Skeletal muscle satellite cell (primary cell): ENCODE results near the gene PGS1.

ENCODE experiments used
- H3K27me3 ChIP-seq: 2 replicates; pipeline ENCODE4 v1.7.0; 2013; ENCODE audit warnings: low read length; ENCODE audit not compliant: control insufficient read depth, insufficient read depth
- H3K36me3 ChIP-seq: 2 replicates; pipeline ENCODE4 v1.7.0; 2013; ENCODE audit warnings: mild to moderate bottlenecking, control low read depth, low read length; ENCODE audit not compliant: insufficient read depth
- H3K4me1 ChIP-seq: 2 replicates; pipeline ENCODE4 v1.7.0; 2013; ENCODE audit warnings: low read length; ENCODE audit not compliant: control insufficient read depth, insufficient read depth
- H3K4me2 ChIP-seq: 2 replicates; pipeline ENCODE4 v1.7.0; 2013; ENCODE audit warnings: mild to moderate bottlenecking, low read length
- H3K4me3 ChIP-seq: 2 replicates; pipeline ENCODE4 v1.7.0; 2013; ENCODE audit warnings: low read length
- H3K9ac ChIP-seq: 2 replicates; pipeline ENCODE4 v1.7.0; 2013; ENCODE audit warnings: mild to moderate bottlenecking, low read depth, low read length, moderate library complexity
- H3K9me3 ChIP-seq: replicated peaks from 2 replicates; pipeline ENCODE4 v1.7.0; 2013; ENCODE audit warnings: mild to moderate bottlenecking, control low read depth, low read length

Gene PGS1

GRCh38 chr17:78341559-78342448 lies 36.6 kb upstream of the PGS1 start:
- H3K36me3 ChIP-seq = no peaks in the 10 kb centered on the region
- H3K4me2 ChIP-seq = peak overlapping the region; percentile 91
- no peaks in the 10 kb centered on the region for H3K9me3 ChIP-seq
- H3K9ac ChIP-seq = peak overlapping the region; percentile 85
- peaks cover 51% of the 10 kb centered on the region for H3K4me1 ChIP-seq
- H3K27me3 ChIP-seq = no peaks in the 10 kb centered on the region
- peak overlapping the region; percentile 69 for H3K4me3 ChIP-seq

GRCh38 chr17:78342449-78343186 lies 35.8 kb upstream of the PGS1 start:
- no peaks in the 10 kb centered on the region for H3K27me3 ChIP-seq
- H3K4me1 ChIP-seq = peaks cover 44% of the 10 kb centered on the region
- peak overlapping the region; percentile 69 for H3K4me3 ChIP-seq
- H3K9me3 ChIP-seq = no peaks in the 10 kb centered on the region
- peak overlapping the region; percentile 91 for H3K4me2 ChIP-seq
- H3K9ac ChIP-seq = peak overlapping the region; percentile 85
- no peaks in the 10 kb centered on the region for H3K36me3 ChIP-seq

- H3K4me3 ChIP-seq = peak overlapping the region; percentile 4
- H3K27me3 ChIP-seq = no peaks in the 10 kb centered on the region
Measured at GRCh38 chr17:78343187-78343542, 35.3 kb upstream of the PGS1 start.

GRCh38 chr17:78343543-78344201 lies 34.8 kb upstream of the PGS1 start:
- H3K4me1 ChIP-seq = peaks cover 40% of the 10 kb centered on the region
- H3K4me3 ChIP-seq = peak overlapping the region; percentile 4
- H3K9ac ChIP-seq = peak overlapping the region; percentile 85

More at GRCh38 chr17:78343187-78343542, 35.3 kb upstream of the PGS1 start:
- Histone ChIP-seq H3K9me3 (no peaks in the 10 kb centered on the region), H3K36me3 (no peaks in the 10 kb centered on the region), H3K9ac (peak overlapping the region; percentile 85), H3K4me1 (peaks cover 40% of the 10 kb centered on the region), H3K4me2 (peak overlapping the region; percentile 91)

GRCh38 chr17:78344666-78345065 lies 33.8 kb upstream of the PGS1 start:
- Histone ChIP-seq H3K4me2 (no peak overlapping the region), H3K4me3 (no peak overlapping the region), H3K27me3 (no peaks in the 10 kb centered on the region), H3K4me1 (peaks cover 41% of the 10 kb centered on the region), H3K9me3 (no peaks in the 10 kb centered on the region), H3K9ac (no peak overlapping the region), H3K36me3 (no peaks in the 10 kb centered on the region)

More at GRCh38 chr17:78343543-78344201, 34.8 kb upstream of the PGS1 start:
- H3K27me3 ChIP-seq = no peaks in the 10 kb centered on the region
- no peaks in the 10 kb centered on the region for H3K36me3 ChIP-seq
- H3K9me3 ChIP-seq = no peaks in the 10 kb centered on the region
- H3K4me2 ChIP-seq = peak overlapping the region; percentile 91

- H3K4me2 ChIP-seq = no peak overlapping the region
- H3K36me3 ChIP-seq = no peaks in the 10 kb centered on the region
- H3K4me3 ChIP-seq = no peak overlapping the region
- H3K9me3 ChIP-seq = no peaks in the 10 kb centered on the region
- H3K9ac ChIP-seq = no peak overlapping the region
- no peaks in the 10 kb centered on the region for H3K27me3 ChIP-seq
- H3K4me1 ChIP-seq = peaks cover 43% of the 10 kb centered on the region
Measured at GRCh38 chr17:78345172-78345571, 33.3 kb upstream of the PGS1 start.

- Histone ChIP-seq H3K9me3 (no peaks in the 10 kb centered on the region), H3K27me3 (no peaks in the 10 kb centered on the region), H3K9ac (no peak overlapping the region), H3K36me3 (no peaks in the 10 kb centered on the region), H3K4me3 (no peak overlapping the region), H3K4me2 (no peak overlapping the region), H3K4me1 (peaks cover 43% of the 10 kb centered on the region)
Measured at GRCh38 chr17:78345791-78346494, 32.5 kb upstream of the PGS1 start.

- H3K9ac ChIP-seq = no peak overlapping the region
- no peaks in the 10 kb centered on the region for H3K9me3 ChIP-seq
- no peak overlapping the region for H3K4me2 ChIP-seq
- H3K27me3 ChIP-seq = no peaks in the 10 kb centered on the region
- H3K4me1 ChIP-seq = peaks cover 46% of the 10 kb centered on the region
- no peaks in the 10 kb centered on the region for H3K36me3 ChIP-seq
- H3K4me3 ChIP-seq = no peak overlapping the region
Measured at GRCh38 chr17:78346605-78347250, 31.7 kb upstream of the PGS1 start.

GRCh38 chr17:78347453-78347852 lies 31.0 kb upstream of the PGS1 start:
- Histone ChIP-seq H3K27me3 (no peaks in the 10 kb centered on the region), H3K4me1 (peaks cover 47% of the 10 kb centered on the region), H3K9ac (no peak overlapping the region)

GRCh38 chr17:78348055-78348770 lies 30.2 kb upstream of the PGS1 start:
- Histone ChIP-seq H3K27me3 (no peaks in the 10 kb centered on the region), H3K9ac (no peak overlapping the region), H3K4me2 (no peak overlapping the region), H3K9me3 (no peaks in the 10 kb centered on the region), H3K4me1 (peaks cover 46% of the 10 kb centered on the region), H3K36me3 (no peaks in the 10 kb centered on the region), H3K4me3 (no peak overlapping the region)

More at GRCh38 chr17:78347453-78347852, 31.0 kb upstream of the PGS1 start:
- Histone ChIP-seq H3K9me3 (no peaks in the 10 kb centered on the region), H3K4me3 (no peak overlapping the region), H3K36me3 (no peaks in the 10 kb centered on the region), H3K4me2 (no peak overlapping the region)
